D721Med (cell line): Measurements from ENCODE around the gene TSKU.

Experiments
- DNase-seq: peaks from one replicate; pipeline ENCODE4 v3.0.0; 2011; ENCODE audit warnings: low spot score; ENCODE audit not compliant: insufficient read length
- FAIRE-seq: peaks from 2 replicates; lab custom pipeline; 2011; peaks lifted over from hg19 to GRCh38; lab: Jason Lieb, UNC
- TF ChIP-seq, protein P1 (sequence below): IDR thresholded peaks from 2 replicates; pipeline ENCODE4 v1.5.1; 2012; ENCODE audit warnings: mild to moderate bottlenecking, control low read depth; ENCODE audit not compliant: insufficient read depth; ENCODE audit errors: missing control alignments

Gene TSKU

GRCh38 chr11:76761718-76762355 lies 21.3 kb upstream of the TSKU start:
- TF ChIP-seq, protein P1, sequence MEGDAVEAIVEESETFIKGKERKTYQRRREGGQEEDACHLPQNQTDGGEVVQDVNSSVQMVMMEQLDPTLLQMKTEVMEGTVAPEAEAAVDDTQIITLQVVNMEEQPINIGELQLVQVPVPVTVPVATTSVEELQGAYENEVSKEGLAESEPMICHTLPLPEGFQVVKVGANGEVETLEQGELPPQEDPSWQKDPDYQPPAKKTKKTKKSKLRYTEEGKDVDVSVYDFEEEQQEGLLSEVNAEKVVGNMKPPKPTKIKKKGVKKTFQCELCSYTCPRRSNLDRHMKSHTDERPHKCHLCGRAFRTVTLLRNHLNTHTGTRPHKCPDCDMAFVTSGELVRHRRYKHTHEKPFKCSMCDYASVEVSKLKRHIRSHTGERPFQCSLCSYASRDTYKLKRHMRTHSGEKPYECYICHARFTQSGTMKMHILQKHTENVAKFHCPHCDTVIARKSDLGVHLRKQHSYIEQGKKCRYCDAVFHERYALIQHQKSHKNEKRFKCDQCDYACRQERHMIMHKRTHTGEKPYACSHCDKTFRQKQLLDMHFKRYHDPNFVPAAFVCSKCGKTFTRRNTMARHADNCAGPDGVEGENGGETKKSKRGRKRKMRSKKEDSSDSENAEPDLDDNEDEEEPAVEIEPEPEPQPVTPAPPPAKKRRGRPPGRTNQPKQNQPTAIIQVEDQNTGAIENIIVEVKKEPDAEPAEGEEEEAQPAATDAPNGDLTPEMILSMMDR = no peak
- no peak for FAIRE-seq
- no peak for DNase-seq

- no peak for FAIRE-seq
These were observed 20.8 kb upstream of the TSKU start for GRCh38 chr11:76762356-76762752.

DNA sequence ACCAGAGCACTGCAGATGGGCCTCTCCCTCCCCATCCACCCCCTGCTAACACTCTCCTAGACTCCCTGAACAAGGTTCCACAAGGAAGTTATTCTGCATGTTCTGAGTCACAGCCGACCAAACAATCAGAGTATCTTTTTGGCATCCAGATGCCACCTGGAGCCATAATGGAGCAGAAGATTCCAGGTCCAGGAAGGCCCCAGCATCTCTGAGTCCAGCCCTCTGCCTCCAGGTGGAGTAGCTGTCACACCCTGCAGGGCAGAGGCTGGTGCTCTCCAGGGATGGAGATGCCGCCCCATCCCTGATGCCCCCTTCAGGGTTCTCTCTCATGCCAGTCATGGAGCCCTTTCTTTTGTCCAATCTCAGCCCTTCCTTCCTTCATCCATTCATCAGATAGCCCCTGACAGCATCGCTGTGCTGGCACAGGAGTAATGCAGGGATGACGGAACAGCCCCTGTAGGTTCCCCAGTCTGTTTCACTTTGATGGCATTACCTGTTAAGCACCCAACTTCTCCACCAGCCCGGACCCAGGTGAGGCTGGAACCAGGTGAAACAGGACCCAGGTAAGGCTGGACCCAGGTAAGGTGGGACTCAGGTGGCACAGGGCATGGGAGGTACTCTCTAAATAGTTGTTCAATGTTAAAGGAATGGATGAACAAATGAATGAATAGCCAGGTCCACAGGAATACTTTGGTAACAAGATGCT lies 20.1 kb upstream of the TSKU start:
- FAIRE-seq (no peak), DNase-seq (no peak)
- TF ChIP-seq, protein P1 = no peak

More at GRCh38 chr11:76762356-76762752, 20.8 kb upstream of the TSKU start:
- TF ChIP-seq, protein P1 = no peak
- DNase-seq = no peak

DNA sequence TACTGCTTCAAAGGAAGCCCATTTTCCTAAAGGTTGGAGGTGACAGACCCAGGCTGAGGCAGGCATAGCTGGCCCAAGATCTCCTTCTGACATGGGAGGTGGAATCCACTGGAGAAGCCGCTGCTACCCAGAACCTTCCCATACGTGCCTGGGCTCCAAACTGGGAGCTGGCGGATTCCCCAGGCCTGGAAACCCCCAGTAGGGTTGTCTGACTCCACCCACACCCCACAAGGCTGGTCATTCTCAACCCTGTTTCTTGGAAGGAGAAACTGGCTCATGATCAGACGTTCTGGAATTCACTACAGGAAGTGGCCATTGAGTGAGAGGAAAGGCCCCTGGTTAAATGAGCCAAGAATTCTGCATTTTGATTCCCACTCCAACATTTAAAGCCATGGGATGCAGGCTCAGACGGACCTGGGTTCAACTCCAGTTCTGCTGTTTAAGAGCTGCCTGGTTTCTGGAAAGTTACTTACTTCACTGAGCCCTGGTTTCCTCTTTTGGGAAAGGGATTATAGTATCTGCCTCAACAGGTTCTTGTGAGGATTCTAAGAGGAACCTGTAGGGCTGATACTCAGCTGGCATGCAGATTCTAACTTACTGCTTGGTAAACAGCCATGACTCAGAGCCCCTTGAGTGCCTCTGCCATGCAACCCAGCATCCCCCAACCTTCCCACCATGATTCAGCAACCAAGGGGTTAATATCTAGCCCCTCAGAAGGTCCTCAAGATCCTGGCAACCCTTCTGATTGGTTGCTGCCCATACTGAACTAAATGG lies 19.4 kb upstream of the TSKU start:
- FAIRE-seq (no peak), DNase-seq (no peak)
- TF ChIP-seq, protein P1 = no peak

GRCh38 chr11:76764941-76765665 lies 18.1 kb upstream of the TSKU start:
- FAIRE-seq (no peak), DNase-seq (no peak)
- TF ChIP-seq, protein P1 = no peak

GRCh38 chr11:76765863-76766350 lies 17.2 kb upstream of the TSKU start:
- TF ChIP-seq, protein P1 = no peak
- FAIRE-seq = no peak
- DNase-seq = no peak
